ENCODE data around the gene SH2D1A.

DNA sequence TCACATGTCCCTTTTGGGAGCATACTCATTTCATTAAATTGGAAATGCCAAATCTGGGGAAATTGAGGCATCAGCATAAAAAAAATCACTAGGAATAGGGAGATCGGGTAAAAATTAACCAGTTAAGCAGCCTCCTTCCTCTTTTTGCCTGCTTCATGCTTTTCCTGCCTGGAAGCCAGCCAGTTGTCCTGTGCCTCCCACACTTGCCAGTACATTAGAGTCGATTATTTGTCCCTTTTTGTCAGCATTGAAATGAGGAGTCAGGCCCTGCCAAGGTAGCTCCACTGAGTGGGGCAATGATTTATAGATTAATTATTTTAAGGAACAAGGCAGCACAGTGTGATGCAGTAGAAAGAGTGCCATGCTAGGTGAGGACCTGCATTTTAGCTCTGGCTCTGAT is 55.3 kb downstream of the SH2D1A start:
- no peak for TF ChIP-seq POLR2A (IDR thresholded peaks at IDR 0.05)
- TF ChIP-seq, protein P1, sequence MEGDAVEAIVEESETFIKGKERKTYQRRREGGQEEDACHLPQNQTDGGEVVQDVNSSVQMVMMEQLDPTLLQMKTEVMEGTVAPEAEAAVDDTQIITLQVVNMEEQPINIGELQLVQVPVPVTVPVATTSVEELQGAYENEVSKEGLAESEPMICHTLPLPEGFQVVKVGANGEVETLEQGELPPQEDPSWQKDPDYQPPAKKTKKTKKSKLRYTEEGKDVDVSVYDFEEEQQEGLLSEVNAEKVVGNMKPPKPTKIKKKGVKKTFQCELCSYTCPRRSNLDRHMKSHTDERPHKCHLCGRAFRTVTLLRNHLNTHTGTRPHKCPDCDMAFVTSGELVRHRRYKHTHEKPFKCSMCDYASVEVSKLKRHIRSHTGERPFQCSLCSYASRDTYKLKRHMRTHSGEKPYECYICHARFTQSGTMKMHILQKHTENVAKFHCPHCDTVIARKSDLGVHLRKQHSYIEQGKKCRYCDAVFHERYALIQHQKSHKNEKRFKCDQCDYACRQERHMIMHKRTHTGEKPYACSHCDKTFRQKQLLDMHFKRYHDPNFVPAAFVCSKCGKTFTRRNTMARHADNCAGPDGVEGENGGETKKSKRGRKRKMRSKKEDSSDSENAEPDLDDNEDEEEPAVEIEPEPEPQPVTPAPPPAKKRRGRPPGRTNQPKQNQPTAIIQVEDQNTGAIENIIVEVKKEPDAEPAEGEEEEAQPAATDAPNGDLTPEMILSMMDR (IDR thresholded peaks at IDR 0.05 in 4 of 5, conservative IDR thresholded peaks at IDR 0.05 in 1 of 5) = no peak
